Activated gamma-delta T cell treated with anti-CD3 and anti-CD28 coated beads, Interleukin-2, amount 50 U/mL, for 16 hours (primary cell): Measurements from ENCODE around the gene FBXW4.
"Not testable (repeated sequence)": the region's sequence is repeated elsewhere in the genome, so short reads cannot be mapped to it uniquely, and the experiment has no call there.

Source experiments
- DNase-seq: peaks from one replicate; pipeline ENCODE4 v3.0.0-alpha.2; 2020; ENCODE audit warnings: low read depth

The FBXW4 gene

GRCh38 chr10:101653536-101653935 lies 41.4 kb downstream of the FBXW4 start:
- no peak for DNase-seq

- no peak for DNase-seq
Measured at GRCh38 chr10:101651336-101651735, 43.6 kb downstream of the FBXW4 start.

DNA sequence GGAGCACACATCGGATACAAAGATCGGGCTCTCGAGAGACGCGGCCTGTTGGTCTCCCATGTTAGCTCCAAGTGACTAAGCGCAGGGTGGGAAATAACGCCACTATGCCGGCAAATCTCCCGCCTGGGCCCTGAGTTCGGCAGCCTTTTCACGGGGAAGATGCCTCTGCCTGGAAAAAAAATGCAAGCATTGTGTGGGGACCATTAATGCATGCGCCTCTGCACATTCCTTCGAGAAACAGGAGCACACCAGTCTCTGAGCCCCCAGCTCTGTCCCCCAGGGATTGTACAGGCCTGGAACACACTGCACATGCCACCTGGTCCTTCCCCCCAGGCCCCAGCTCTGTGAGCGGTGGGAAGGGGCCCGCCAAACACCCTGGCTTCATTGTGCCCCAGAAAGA lies 44.1 kb downstream of the FBXW4 start:
- no peak for DNase-seq

DNA sequence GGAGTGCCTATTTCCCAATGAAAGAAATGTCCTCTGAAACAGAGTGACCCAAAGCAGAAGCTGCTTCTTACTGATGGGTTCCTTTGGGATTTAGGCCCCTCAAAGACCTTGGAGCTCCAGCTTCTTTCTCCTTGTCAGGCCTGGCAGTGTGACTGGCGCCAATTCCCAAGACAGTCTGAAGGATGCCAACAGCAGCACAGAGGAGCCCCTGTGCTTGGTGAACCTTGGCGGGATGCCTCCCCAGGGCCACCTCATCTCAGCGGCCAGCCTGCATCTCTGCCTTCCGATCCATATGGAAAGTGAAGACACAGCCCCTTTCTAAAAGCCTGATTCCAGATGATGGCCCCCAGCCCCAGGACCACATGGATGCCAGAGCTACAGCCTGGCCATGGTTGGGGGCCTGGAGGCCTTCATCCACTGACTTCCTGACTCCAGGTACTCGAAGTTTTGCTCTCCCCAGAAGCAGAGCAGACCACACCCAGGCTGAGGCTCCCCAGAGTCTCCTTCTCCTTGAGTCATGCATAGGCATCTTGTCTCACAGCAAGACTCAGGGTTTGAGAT lies 45.4 kb downstream of the FBXW4 start:
- no peak for DNase-seq

DNA sequence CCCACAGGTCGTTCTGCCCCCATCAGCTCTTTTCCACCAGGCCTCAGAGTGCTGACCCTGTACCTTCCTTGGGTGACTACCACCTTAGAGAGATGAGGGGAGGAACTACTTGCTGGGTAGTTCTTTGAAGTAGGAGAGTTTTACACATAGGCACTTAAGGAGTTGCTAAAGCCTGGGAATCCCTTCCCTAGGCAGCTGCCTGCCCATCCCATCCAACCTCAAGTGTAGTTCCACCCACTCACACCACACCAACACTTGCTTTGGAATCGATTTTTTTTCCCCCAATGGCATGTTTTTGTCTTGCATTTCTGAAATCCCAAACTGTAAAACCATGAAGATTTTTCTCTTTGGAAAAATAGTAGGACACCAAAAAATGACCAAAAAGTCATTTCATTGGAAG lies 47.7 kb downstream of the FBXW4 start:
- no peak for DNase-seq

DNA sequence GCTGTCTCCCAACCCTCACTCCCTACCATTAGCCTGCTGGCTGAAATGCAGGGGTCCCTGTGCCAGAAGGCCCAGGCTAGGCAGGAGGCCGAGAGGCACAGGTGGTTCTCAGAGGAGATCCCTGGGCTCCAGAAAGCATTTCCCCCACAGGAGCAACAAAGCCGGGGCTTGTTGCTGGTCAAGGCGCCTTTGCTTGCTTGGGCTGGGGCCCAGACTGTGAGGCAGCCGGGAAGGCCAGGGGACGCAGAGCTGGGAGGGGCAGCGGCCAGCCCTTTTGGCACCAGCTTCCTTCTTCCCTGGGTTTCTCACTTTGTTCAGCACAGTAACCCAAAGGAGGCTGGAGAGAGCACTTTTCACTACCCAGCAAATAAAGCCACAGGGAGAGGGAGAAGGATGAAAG lies 48.6 kb downstream of the FBXW4 start:
- DNase-seq = no peak

DNA sequence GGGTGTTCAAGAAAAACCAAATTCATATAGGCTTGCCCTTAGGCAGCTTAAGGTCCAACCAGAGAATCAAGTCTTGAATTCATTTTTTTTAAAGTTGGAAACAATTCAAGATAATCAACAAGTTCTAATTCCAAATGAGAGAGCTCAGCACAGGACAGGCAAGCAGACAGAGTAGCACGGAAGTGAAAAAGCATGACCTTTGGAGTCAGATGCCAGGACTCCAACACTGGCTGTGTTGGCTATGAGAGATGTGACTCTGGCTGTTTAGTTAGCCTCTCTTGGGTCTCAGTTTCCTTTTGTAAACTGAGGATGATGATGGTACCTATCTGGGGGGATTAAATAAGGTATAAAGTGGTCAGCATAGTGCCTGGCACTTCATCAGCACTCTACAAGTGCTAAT lies 49.3 kb downstream of the FBXW4 start:
- DNase-seq = no peak

DNA sequence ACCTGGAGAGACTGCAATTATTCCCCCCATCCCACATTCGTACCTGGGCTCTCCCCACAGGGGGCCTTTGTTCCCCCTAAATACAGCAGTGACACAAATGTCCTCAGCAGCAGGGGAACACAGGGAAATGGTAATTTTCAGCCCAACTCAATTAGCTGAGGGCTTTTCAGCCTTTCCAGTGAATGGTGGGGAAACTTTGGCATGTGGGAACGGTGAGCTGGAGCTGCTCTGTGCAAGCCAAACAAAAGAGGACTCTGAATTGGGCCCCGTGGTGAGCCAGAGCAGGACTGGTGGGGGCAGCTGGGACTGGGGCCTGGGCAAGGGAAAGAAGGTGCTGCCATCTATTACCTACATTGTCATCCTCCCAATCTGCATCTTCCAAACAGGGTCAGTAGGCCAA lies 51.0 kb downstream of the FBXW4 start:
- no peak for DNase-seq

GRCh38 chr10:101643546-101643945 lies 51.4 kb downstream of the FBXW4 start:
- DNase-seq = no peak

- DNase-seq = no peak
Measured at GRCh38 chr10:101639141-101639900, 55.6 kb downstream of the FBXW4 start.

- DNase-seq = not testable (repeated sequence)
Measured at GRCh38 chr10:101633510-101633909, 61.5 kb downstream of the FBXW4 start.

DNA sequence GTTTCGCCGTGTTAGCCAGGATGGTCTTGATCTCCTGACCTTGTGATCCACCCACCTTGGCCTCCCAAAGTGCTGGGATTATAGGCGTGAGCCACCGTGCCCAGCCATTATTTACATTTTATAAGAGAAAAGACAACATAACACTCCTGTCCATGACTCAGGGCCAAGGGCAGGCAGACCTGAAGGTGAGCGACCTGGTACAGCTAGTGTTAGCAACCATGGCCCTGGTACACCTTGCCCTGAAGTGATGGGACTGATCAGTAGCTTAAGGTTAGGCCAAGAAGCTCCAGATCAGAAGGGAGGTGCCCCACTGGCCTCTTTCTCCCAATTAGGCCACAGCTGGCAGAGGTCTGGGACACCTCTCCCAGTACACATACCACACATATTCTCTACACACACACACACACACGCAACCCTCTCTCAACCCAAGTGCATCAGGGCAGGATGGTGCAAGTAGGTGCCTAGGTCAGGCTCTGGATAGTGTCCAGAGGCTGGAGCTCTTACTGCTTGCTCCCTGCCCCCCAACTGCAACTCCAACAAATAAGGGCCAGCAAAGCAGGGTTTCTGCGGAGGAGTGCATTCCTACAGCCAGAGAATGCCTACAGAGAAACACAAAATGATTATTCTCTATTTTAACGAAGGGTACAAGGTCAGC lies 63.0 kb downstream of the FBXW4 start:
- DNase-seq = no peak

DNA sequence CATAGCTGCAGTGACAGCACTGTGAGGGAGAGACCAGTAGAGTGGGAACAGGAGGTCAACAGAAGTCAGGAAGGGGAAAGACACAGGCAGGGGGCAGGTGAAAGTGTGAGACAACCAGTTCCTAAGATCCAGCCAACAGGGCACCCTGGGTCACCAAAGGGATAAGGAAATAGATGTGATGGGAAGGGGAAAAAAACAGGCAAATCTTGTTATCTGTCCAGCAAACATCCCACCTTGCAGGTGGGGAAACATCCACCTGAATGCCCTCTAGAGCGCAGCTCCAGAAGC lies 64.4 kb downstream of the FBXW4 start:
- no peak for DNase-seq

- DNase-seq = no peak
Measured at GRCh38 chr10:101629837-101630632, 64.9 kb downstream of the FBXW4 start.

DNA sequence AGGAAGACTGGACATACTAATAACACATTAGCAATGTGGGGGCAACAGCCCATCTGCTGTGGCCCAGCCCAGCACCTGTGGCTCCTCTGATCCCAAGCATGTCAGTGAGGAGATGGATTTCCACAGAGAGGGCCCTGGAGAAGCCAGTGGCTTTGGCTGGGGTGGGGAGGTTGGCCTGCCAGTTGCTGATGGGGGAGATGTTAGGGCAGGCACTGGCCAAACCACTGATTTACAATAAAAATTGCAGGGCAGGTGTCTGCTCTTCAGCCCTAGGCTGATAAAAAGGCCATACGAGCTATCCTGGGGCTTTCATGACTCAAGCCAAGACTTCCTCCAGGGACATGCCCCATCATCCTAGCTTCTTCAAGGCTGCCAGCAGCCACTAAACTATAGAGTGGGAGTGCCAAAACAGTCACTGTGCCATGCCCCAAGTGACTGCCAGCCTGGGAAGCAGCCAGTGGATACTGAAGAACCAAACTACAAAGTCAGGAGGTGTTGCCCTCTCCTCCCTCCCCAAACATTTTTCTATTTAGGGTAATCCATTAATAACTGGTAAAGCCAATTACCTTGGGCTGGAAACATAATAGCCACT lies 69.1 kb downstream of the FBXW4 start:
- no peak for DNase-seq

GRCh38 chr10:101624526-101625102 lies 70.4 kb downstream of the FBXW4 start:
- DNase-seq = no peak

DNA sequence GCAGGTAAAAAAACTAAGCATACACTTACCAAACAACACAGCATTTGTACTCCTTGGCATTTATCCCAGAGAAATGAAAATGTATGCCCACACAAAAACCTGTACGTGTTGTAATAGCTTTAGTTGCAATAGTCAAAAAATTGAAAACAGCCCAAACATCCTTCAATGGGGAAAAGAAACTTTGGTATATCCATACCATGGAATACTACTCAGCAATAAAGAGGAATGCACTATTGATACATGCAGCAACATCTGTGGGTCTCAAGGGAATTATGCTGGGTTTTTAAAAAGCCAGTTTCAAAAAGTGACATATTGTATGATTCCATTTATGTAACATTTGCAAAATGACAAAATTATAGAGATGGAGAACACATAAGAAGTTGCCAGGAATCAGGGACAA lies 71.4 kb downstream of the FBXW4 start:
- no peak for DNase-seq

DNA sequence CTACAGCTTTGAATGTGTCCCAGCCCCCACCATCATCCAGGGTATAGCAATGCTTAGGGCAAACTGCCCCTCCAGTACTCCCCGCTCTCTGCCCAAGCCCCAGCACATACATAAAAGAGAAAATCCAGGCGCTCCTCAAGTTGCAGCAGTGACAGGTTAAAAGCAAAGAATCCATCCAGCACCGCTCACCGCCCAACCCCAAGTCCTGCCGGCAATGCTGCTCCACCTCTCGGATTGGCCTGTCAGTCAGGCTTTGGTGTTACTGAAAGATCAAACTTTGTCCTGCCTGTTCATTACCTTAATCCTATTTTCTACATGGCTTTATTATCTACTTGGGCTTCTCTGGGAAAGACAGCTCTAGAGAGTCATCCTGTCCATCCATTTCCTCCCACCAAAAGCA lies 75.0 kb downstream of the FBXW4 start:
- DNase-seq = no peak

DNA sequence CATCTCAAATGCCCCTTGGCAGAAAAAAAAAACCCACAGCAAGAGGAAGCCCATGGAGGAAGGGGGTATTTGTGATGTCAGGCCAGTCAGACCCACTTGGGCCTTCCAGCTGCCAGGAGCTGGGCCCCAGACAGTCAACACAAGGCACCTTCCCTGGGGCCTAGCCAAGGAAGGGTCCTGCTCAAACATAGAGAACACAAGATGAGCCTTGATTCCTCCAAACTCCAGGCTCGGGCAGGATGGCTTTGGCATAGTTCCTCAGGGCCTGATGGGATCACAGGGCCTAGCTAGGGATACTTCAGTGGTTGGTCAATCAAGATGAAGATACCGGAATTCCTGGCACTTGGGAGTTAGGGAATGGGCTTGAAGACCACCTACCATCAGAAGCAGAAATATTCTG lies 76.1 kb downstream of the FBXW4 start:
- DNase-seq = no peak

- DNase-seq = no peak
Measured at GRCh38 chr10:101617824-101618568, 77.0 kb downstream of the FBXW4 start.

GRCh38 chr10:101617102-101617823 lies 77.7 kb downstream of the FBXW4 start:
- no peak for DNase-seq
